Measurements from ENCODE around the gene SLC37A1.
"Not testable (repeated sequence)": the region's sequence is repeated elsewhere in the genome, so short reads cannot be mapped to it uniquely, and the experiment has no call there.

Gene SLC37A1

DNA sequence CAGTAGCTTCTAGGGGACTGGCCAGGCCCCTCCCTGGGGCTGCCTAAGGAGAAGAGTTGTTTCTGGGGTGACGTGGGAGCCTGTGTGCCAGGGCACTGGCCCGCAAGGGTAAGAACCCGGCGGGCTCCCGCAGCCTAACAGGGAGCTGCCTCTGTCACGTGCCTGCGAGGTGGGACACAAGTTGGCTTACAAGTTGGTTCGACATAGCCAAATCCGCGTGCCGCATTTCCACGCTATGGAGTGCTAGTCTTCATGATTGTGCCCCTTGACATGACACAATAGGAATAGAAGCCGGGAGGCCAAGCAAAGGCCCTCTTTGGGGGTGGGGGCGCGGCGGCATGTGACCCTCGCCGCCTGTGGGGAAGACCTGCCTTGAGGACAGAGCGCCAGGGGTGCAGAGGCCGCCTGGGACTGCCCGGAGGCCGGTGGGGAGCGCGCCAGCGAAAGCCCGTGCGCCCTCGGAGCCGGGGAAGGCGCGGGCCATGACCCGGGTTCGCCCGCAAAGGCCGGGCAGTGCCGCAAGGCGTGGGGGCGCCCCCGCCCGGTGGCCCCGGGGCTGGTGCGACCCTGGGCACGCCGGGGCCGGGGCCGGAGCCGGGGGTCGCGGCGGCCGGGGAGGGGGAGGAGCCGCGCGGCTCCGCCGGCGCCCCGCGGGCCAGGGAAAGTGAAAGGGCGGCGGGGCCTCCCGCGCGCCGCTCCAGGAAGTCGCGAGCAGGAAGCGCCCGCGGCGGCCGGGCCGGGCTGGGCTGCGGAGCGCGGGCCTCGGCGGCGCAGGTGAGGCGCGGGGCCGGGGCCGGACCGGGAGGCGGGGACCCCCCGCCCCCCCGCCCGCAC, at the start of gene SLC37A1:
SLC37A1 (plus strand) TSS at position 702 of the 834 bp plus-strand sequence. CDS start 4,603 bp downstream, outside the sequence.
- DNase-seq, result peak; percentile 55

DNA sequence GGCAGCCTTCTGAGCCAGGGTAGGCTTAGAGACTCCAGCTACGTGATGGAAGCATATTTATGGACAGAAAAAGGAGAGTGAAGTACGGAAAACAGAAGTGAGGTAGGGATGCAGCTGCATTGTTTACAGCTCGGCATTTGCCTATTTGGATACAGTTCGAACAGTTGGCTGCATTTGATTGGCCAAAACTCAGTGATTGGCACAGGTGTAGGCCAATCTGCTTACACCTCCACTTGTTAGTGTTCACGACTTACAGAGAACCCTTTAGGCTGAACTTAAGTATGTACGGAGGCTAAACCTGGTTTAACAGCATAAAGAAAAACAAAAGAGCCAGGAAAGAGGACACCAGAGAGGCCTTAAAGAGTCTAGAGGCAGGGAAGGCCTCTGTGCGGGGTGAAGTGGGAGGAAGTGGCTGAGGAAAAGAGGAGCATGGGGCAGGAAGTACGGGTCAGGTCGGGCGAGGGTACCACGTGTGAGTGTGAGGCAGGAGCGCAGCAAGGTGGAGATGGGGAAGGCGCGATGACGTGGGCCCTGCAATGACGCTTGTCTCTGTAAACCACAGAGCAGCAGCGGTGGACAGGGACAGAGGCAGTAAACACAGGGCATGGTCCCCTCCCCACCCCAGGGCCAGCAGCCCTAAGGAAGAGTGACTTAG, 49.7 kb upstream of the SLC37A1 start:
- DNase-seq, result peak; percentile 71

- DNase-seq, result no peak
Observed at GRCh38 chr21:42465008-42465802, 48.4 kb upstream of the SLC37A1 start.

DNA sequence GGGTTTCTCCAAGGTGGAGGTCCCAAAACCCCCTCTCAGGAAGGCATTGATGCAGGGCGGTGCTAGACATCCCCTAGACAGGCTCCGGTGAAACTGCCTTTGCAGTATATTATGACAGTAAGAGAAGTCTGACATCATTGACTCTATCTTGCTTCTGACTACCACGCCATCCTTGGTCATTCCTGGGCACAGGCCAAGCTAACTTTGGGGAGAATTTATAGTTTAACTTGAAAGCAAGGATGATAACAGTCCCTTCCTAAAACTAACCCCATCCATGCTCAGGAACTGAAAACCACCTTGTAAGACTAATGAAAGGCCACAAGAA, 47.9 kb upstream of the SLC37A1 start:
- DNase-seq, result no peak

- no peak for DNase-seq
Observed at GRCh38 chr21:42466700-42467099, 47.0 kb upstream of the SLC37A1 start.

DNA sequence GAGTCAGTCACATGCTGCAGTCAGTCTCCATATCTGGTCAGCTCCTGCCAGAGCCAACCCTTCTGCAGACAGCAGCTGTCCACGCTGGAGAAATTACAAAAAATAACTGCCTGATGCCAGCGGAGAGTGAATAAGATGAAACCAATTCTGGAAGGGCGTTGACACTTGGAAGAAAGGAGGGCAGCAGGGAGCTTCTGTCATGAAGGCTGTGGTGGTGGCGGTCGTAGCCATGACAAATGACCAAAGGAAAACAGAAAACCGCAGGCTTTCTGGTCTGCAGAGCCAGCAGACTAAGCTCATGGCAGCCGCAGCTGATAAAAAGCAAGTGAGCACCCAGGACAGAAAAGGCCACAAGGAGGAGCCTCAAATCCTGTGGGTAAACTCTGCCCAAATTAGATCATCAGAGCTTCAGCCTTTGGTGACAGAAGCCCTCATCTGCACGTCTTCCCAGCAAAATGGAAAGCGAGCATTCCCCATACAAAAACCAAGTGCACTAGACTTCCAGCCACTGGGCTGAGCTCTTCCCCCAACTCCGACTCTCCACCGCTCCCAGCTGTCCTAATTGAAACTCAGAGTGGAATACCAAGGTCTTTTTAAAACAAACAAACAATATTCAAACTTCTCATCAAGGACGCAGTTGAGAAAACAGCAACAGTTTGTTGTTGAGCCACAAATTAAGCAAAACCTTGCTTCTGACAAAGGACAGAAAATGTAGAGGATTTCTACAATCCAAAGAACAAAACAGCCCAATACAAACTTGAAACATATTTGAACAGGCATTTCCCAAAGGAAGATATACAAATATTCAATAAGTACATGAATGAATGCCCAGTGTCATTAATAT, 46.3 kb upstream of the SLC37A1 start:
- DNase-seq, result no peak

- no peak for DNase-seq
Observed at GRCh38 chr21:42468491-42469131, 45.0 kb upstream of the SLC37A1 start.

GRCh38 chr21:42469272-42469671, 44.4 kb upstream of the SLC37A1 start:
- DNase-seq, result no peak

DNA sequence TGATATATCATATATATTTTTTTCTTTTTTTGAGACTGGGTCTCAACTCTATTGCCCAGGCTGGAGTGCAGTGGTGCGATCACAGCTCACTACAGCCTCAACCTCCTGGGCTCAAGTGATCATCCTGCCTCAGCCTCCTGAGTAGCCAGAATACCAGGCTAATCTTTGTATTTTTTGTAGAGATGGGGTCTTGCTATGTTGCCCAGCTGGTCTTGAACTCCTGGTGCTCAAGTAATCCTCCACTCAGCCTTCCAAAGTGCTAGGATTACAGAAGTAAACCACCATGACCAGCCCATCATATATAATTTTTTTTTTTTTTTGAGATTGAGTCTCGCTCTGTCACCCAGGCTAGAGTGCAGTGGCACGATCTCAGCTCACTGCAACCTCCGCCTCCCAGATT, 43.9 kb upstream of the SLC37A1 start:
- DNase-seq, result not testable (repeated sequence)

DNA sequence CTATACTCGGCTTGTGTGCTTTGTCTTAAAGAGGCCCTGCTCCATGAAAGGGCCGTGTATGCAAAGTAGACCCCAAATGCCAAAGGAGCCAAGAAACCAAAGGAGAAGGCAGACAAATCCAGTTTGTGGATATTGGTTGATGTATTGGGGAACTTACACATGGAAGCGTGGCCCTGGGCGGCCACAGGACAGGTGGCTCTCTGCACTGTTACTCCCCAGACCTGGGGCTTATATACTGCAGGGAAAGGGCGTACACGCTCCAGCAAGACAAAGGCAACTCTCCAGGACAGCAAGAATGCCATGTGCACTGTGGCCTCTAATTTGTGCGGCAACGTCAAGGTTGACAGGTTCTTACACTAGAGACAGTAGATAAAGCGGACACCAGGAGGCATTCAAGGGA, 42.4 kb upstream of the SLC37A1 start:
- no peak for DNase-seq

- no peak for DNase-seq
Observed at GRCh38 chr21:42471716-42472330, 41.8 kb upstream of the SLC37A1 start.

DNA sequence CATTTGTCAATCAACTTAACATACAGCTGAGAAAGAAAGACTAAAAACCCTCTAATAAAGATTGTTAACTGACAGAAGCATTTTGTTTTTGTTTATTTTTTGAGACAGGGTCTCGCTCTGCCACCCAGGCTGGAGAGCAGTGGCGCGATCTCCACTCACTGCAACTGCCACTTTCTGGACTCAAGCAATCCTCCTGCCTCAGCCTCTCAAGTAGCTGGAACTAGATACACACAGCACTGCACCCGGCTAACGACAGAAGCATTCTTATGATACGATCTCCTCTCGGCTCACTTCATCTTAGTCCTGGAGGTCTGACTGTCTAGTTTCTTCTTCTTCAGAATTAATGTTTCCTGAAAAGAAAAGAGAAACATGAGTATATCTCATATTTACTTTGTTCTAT, 41.1 kb upstream of the SLC37A1 start:
- DNase-seq, result no peak

GRCh38 chr21:42473498-42474042, 40.1 kb upstream of the SLC37A1 start:
- no peak for DNase-seq

GRCh38 chr21:42474043-42474831, 39.4 kb upstream of the SLC37A1 start:
- no peak for DNase-seq

GRCh38 chr21:42475036-42475435, 38.6 kb upstream of the SLC37A1 start:
- DNase-seq, result no peak

- no peak for DNase-seq
Observed at GRCh38 chr21:42475526-42476387, 37.9 kb upstream of the SLC37A1 start.

DNA sequence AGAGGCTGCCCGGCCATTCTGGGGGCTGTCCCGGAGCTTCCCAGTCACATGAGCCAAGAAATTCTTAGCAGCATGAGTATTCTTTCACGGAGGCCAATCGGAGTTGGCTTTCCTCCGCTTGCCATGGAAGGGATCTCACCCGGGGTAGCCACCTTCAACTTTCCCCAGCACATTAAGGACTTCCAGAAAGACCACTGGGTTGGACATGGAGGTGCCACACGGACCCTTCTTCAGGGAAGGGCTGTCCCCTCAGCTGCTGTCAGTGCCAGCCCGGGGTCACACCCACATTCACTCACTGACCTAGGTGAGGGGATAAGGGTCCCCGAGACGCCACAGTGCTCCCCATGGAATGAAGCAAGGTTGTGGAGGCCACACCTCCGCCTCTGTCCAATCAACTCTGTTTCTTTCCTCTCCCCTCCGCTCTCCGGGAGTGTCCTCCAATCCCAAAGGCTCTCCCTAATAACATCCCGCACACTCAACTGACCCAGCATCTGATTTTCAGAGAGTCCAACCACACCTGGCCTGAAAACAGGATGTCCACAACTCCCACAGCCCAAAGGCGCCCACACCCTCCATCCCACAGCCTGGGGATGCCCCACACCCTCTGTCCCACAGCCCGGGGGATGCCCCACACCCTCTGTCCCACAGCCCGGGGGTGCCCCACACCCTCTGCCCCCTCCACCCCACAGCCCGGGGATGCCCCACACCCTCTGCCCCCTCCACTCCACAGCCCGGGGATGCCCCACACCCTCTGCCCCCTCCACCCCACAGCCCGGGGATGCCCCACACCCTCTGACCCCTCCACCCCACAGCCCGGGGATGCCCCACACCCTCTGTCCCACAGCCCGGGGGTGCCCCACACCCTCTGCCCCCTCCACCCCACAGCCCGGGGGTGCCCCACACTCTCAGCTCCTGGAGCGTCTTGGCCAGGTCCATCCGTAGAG, 37.0 kb upstream of the SLC37A1 start:
- no peak for DNase-seq

DNA sequence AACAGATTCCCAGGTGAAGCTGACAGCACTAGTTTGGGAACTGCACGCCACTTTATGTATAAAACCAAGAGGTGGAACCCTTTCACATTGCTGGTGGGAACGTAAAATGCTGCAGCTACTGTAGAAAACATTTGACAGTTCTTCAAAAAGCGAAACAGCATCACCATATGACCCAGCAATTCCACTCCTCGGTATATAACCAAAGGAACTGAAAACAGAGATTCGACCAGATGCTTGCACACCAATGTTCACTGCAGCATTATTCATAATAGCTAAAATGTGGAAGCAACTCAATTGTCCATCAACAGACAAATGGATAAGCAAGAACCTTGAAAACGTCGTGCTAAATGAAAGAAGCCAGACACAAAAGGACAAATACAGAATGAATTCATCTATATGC, 35.1 kb upstream of the SLC37A1 start:
- DNase-seq, result no peak
